ENCODE data around the gene MAP3K14. TPM values are rescaled to one million over a fixed set of nuclear protein-coding genes. Genes with fewer than 3 reads are reported as not detected.

The MAP3K14 gene
- total RNA-seq, 6 experiments from 2014 or later = 5.6 to 8.8 (median 6.6) TPM

- Mint-ChIP-seq H3K36me3 (ENCODE audit: low read depth) (0 out of 2 replicates have a peak, but pooled peaks cover 4% of the 10 kb centered on the region), H3K27me3 (ENCODE audit: insufficient read depth) (peaks cover 10% of the 10 kb centered on the region), H3K4me3 (no peak overlapping the region), H3K9me3 (no peaks in the 10 kb centered on the region; the same call in 1 of the 2 replicates), H3K4me1 (ENCODE audit: low read depth) (peaks cover 7% of the 10 kb centered on the region), H3K27ac (no peak overlapping the region)
- no peak for TF ChIP-seq CTCF (IDR thresholded peaks at IDR 0.05)
- DNase-seq = no peak
Measured at GRCh38 chr17:45361451-45361850, 44.6 kb upstream of the MAP3K14 start.

DNA sequence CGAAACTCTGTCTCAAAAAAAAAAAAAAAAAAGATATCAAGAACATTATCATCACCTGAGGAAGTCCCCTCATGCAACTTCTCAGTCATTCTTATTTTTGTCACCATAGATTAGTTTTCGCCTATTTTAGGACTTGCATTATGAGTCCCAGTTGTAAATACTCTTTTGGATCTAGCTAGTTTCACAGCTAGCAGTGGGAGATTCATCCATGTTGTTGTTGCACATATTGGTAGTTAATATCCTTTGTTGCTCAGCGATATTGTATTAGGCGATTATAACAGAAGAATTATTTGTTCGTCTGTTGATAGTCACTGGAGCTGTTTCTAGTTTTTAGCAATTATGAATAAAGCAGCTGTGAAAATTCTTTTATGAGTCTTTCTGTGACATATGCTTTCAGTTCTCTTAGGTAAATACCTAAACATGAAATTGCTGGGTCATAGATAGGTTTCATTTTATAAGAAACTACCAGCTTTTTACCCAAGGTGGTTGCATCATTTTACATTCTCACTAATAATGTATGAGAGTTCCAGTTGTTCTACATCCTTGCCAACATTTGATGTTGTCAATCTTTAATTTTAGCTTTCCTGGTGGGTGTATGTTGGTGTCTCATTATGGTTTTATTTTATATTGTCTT, 40.7 kb upstream of the MAP3K14 start:
- TF ChIP-seq CTCF (IDR thresholded peaks at IDR 0.05) = no peak
- peaks cover 11% of the 10 kb centered on the region; the same call in 1 of the 2 replicates for H3K4me1 Mint-ChIP-seq (ENCODE audit: low read depth)
- no peak overlapping the region for H3K27ac Mint-ChIP-seq
- peaks cover 3% of the 10 kb centered on the region for H3K9me3 Mint-ChIP-seq
- 0 out of 2 replicates have a peak, but pooled peaks cover 4% of the 10 kb centered on the region for H3K36me3 Mint-ChIP-seq (ENCODE audit: low read depth)
- H3K4me3 Mint-ChIP-seq = no peak overlapping the region
- DNase-seq = no peak
- peaks cover 10% of the 10 kb centered on the region for H3K27me3 Mint-ChIP-seq (ENCODE audit: insufficient read depth)

DNA sequence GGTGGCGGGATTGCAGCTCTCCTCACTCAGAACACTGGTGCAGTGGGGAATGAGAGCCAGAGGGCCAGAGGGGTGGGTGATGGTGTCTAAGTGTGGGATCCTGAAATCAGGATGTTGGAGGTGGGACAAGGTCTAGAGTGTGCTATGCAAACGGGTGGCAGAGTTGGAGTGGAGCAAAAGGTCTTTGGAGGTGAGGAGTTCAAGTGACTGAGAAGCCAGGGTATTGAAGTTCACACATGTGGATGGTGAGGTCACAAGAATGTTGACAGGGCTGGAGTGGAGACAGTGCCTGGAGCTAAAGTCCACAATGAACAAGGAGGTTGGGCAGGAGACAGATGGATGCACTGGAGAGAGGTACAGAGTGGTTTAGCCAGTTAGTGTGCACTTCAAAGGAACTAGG, 38.3 kb upstream of the MAP3K14 start:
- peaks cover 12% of the 10 kb centered on the region for H3K27me3 Mint-ChIP-seq (ENCODE audit: insufficient read depth)
- no peak overlapping the region for H3K27ac Mint-ChIP-seq
- peaks cover 7% of the 10 kb centered on the region for H3K9me3 Mint-ChIP-seq
- H3K36me3 Mint-ChIP-seq (ENCODE audit: low read depth) = peaks cover 14% of the 10 kb centered on the region
- H3K4me3 Mint-ChIP-seq = no peak overlapping the region
- no peak for DNase-seq
- no peak for TF ChIP-seq CTCF (IDR thresholded peaks at IDR 0.05)
- peaks cover 11% of the 10 kb centered on the region; the same call in 1 of the 2 replicates for H3K4me1 Mint-ChIP-seq (ENCODE audit: low read depth)

DNA sequence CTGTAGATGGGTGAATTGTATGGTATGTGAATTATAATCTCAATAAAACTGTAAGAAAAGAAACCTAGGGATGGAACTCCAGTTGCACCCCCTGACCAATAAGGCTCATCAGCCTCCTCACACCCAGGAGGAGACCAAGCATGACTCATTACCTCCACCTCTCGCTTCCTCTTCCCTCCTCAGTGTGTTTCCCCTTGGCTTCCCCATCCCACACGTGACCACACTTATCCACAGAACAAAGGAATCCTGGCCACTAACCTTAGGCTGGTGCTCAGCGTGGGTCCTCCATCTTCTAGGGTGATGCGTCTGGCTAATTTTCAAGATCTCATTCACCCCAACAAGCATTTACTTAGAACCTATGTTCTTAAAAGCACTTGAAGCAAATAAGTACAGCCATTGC, 36.2 kb upstream of the MAP3K14 start:
- Mint-ChIP-seq H3K27ac (no peak overlapping the region), H3K36me3 (ENCODE audit: low read depth) (peaks cover 14% of the 10 kb centered on the region), H3K4me1 (ENCODE audit: low read depth) (peaks cover 19% of the 10 kb centered on the region; the same call in 1 of the 2 replicates), H3K27me3 (ENCODE audit: insufficient read depth) (peaks cover 12% of the 10 kb centered on the region), H3K4me3 (no peak overlapping the region), H3K9me3 (peaks cover 7% of the 10 kb centered on the region)
- no peak for TF ChIP-seq CTCF (IDR thresholded peaks at IDR 0.05)
- no peak for DNase-seq

GRCh38 chr17:45351831-45352230, 35.0 kb upstream of the MAP3K14 start:
- no peak for TF ChIP-seq CTCF (IDR thresholded peaks at IDR 0.05)
- DNase-seq = no peak
- Mint-ChIP-seq H3K36me3 (ENCODE audit: low read depth) (peaks cover 14% of the 10 kb centered on the region), H3K9me3 (peaks cover 7% of the 10 kb centered on the region), H3K4me1 (ENCODE audit: low read depth) (peaks cover 20% of the 10 kb centered on the region), H3K4me3 (no peak overlapping the region), H3K27me3 (ENCODE audit: insufficient read depth) (peaks cover 10% of the 10 kb centered on the region), H3K27ac (no peak overlapping the region)
